ENCODE measurements around the gene ERV3-1.
"Not testable (repeated sequence)": the region's sequence is repeated elsewhere in the genome, so short reads cannot be mapped to it uniquely, and the experiment has no call there.

The ERV3-1 gene, protein sequence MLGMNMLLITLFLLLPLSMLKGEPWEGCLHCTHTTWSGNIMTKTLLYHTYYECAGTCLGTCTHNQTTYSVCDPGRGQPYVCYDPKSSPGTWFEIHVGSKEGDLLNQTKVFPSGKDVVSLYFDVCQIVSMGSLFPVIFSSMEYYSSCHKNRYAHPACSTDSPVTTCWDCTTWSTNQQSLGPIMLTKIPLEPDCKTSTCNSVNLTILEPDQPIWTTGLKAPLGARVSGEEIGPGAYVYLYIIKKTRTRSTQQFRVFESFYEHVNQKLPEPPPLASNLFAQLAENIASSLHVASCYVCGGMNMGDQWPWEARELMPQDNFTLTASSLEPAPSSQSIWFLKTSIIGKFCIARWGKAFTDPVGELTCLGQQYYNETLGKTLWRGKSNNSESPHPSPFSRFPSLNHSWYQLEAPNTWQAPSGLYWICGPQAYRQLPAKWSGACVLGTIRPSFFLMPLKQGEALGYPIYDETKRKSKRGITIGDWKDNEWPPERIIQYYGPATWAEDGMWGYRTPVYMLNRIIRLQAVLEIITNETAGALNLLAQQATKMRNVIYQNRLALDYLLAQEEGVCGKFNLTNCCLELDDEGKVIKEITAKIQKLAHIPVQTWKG

DNA sequence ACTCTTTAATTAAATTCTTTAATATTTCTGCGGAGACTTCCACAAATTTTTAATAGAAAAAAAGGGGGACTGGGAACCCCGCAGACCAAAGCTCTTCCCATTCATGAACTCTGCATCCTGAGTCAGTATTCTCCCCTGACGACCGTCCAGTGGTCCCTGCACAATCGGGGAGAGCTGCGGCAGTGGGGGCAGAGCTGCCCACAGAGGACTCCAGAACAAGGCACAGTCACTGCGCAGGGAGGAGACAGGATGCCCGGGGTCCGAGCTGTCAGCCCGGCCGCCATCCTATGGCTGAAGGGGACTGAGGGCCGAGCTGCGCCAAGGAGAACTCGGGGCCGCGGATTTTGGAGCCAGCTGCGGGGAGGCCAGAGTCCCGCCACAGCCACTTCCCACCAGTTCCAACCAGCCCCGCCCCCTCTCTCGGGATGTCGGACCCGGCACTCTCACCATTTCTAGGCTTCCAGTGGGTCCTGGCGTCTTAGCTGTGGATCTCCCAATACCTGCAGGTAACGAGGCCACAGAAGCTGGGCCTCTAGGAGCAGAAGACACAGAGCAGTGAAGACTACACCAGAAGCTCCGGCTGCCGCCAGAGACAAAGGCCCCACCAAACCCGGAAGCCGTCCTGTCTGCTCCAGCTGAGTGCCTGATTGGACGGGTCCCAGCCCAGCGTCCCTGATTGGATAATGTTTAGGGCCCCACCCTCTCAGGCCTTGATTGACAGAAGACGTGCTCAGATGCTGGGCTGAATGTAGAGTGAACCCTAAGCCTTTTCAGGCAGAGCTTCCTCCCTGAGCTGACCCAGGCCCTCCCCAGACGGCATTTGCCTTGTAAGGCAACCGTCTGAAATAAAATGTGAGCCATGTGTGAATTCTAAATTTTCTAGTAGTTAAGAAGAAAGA is at the start of gene ERV3-1:
Gene ERV3-1, minus strand, starts transcription at position 594 of the 899 bp plus-strand sequence. CDS start 13,661 bp downstream, outside the sequence.
- H3K36me3 Mint-ChIP-seq (ENCODE audit: low read depth): peaks cover 55% of the 10 kb centered on the region

DNA sequence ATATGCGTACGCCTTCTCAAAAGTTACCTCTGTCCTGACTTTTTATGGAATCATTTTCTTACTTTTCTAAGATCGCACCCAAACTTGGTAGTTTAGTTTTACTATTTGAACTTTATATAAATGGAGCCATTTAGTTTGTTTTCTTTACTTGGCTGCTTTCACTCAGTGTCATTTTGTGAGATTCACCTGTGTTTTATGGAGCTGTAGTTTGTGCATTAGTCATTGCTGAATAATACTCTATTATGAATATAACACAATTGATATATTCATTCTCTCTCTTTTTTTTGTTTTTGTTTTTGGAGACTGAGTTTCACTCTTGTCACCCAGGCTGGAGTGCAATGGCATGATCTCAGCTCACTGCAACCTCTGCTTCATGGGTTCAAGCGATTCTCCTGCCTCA is 49.3 kb upstream of the ERV3-1 start:
- peaks cover 16% of the 10 kb centered on the region for H3K4me1 Mint-ChIP-seq (ENCODE audit: low read depth)
- not testable (repeated sequence) for DNase-seq, H3K9me3 Mint-ChIP-seq, H3K27ac Mint-ChIP-seq, H3K4me3 Mint-ChIP-seq, H3K27me3 Mint-ChIP-seq
- peaks cover 45% of the 10 kb centered on the region for H3K36me3 Mint-ChIP-seq (ENCODE audit: low read depth)

More for the DNA sequence above, at the start of gene ERV3-1:
- Mint-ChIP-seq H3K4me1 (ENCODE audit: low read depth) (peaks cover 39% of the 10 kb centered on the region), H3K9me3 (peaks cover 19% of the 10 kb centered on the region), H3K4me3 (peak within 1 kb of the TSS; percentile 97), H3K27me3 (no peaks in the 10 kb centered on the region), H3K27ac (peak within 1 kb of the TSS; percentile 95)
- DNase-seq: peak; percentile 88

DNA sequence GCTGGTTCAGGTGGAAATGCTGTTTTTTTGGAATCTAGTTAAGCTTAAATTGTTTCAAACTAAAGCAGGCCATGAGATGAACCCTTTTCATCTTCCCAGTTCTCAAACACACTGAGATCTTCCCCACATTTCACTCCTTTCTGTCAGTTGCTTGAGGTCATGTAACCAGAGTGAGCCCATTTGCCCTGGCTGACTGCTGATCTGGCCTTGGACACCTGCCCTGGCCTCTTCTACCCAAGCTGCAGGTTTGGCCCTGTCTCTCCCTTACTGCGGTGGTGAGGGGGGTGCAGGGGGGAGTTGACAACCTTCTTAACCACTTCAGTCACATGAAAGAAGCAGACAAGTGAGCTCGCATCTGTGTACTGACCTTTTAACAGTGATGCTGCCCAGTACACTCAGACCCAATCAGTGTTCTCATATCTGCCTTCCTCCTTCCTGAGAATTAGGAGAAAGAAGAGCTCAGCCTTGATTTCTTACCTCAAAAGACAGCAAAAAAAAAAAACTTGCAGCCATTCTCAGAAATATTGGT is 48.0 kb upstream of the ERV3-1 start:
- peaks cover 56% of the 10 kb centered on the region for H3K36me3 Mint-ChIP-seq (ENCODE audit: low read depth)

DNA sequence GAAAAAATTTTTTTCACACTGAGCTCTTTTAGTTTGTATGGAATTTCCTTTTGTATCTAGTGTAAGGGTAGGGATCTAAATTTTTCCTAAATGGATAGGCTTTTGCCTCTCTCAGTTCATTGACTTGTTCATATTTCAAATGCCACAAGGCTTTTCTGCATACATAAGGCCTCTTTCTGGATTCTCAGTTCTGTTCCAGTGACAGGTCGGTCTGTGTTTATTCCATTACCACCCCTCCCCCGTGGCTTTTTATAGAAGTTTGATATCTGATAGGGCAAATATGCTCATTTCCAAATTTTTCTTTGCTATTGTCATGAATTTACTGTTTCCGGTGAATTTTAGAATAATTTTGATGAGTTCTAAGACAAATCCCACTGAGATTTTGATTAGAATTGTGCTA is 45.2 kb upstream of the ERV3-1 start:
- H3K4me1 Mint-ChIP-seq (ENCODE audit: low read depth): peaks cover 14% of the 10 kb centered on the region
- not testable (repeated sequence) for H3K4me3 Mint-ChIP-seq, H3K9me3 Mint-ChIP-seq, DNase-seq, H3K27ac Mint-ChIP-seq, H3K27me3 Mint-ChIP-seq
- H3K36me3 Mint-ChIP-seq (ENCODE audit: low read depth): peaks cover 44% of the 10 kb centered on the region

More for the DNA sequence above, 48.0 kb upstream of the ERV3-1 start:
- not testable (repeated sequence) for H3K9me3 Mint-ChIP-seq, DNase-seq, H3K27ac Mint-ChIP-seq, H3K27me3 Mint-ChIP-seq, H3K4me3 Mint-ChIP-seq
- H3K4me1 Mint-ChIP-seq (ENCODE audit: low read depth): peaks cover 14% of the 10 kb centered on the region

DNA sequence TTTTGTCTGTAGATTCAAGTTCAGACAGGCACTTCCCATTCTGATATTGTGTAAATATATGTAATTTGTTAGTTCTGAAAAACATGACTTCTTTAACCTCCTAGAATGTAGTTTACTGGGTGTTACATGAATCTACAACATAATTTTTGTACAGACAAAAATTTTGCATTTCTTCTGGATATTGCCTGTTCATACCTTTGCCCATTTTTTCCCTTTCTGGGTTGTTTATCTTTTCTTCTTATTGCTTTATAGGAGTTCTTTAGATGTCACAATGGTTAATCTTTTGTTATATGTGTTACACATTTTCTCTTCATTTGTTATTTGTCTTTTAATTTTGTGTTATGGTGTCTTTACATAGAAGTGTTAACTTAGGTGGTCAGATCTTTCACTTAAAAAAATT is 44.7 kb upstream of the ERV3-1 start:
- not testable (repeated sequence) for H3K27me3 Mint-ChIP-seq, H3K9me3 Mint-ChIP-seq, H3K27ac Mint-ChIP-seq, H3K4me3 Mint-ChIP-seq, DNase-seq
- Mint-ChIP-seq H3K36me3 (ENCODE audit: low read depth) (peaks cover 42% of the 10 kb centered on the region), H3K4me1 (ENCODE audit: low read depth) (peaks cover 18% of the 10 kb centered on the region)

DNA sequence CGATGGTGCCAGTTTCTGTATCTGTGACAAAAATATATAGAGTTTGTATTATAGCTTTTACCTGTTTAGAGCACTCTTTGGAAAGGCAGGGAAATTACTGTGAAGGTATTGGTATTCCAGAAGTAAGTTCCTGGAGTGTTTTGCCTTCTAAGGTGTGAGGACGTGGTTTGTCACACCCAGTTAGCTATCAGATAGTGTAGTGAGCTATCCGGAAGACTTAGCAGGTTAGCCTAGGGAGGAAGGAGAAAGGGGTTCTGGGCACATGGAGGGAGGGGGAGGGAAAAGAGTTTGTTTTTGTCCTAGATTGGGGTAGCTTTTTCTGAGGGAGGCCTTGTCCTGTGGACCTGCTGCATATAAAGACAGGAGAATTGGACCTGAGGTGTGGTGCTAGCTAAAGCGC is 39.8 kb upstream of the ERV3-1 start:
- H3K36me3 Mint-ChIP-seq (ENCODE audit: low read depth): peaks cover 33% of the 10 kb centered on the region
- H3K9me3 Mint-ChIP-seq; H3K27ac Mint-ChIP-seq; H3K4me3 Mint-ChIP-seq; H3K27me3 Mint-ChIP-seq; H3K4me1 Mint-ChIP-seq (ENCODE audit: low read depth); DNase-seq: not testable (repeated sequence)

DNA sequence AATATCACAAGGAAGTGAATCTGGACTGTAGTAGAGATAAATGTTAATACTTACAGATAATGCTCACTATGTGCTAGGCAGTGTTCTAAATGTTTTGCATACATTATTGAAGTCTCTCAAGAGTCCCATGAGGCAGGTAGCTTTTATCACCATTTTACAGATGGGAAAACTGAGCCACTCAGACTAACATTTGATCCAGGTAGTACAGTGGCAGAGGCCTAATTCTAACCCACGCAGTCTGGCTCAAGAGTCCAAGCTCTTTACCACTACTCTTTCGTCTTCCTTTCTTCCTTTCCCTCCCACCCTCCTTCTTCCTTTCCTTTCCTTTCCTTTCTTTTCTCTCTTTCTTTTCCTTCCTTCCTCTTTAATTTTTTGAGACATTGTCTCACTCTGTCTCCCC is 39.1 kb upstream of the ERV3-1 start:
- H3K36me3 Mint-ChIP-seq (ENCODE audit: low read depth): peaks cover 27% of the 10 kb centered on the region
- not testable (repeated sequence) for DNase-seq; H3K27ac Mint-ChIP-seq; H3K9me3 Mint-ChIP-seq; H3K27me3 Mint-ChIP-seq; H3K4me1 Mint-ChIP-seq (ENCODE audit: low read depth); H3K4me3 Mint-ChIP-seq

DNA sequence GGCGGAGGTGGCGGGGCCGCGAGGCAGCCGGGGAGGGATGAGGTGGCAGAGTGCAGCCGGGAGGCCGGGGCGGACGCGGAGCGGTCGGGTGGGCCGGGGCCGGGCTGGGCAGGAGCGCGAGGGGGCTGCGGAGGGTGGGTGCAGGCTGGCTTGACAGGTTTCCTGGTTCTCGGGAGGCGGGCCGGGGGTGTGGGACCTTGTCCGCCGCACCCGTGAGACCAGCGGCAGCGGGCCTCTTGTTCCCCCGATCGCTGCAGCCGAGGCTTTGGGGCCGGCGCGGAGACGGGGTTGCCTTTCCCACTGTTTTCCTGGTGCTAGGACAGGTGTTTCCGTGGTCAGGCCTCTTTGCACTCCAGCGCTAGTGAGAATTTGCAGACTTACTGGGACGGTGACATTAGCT is 32.3 kb upstream of the ERV3-1 start:
- not testable (repeated sequence) for H3K9me3 Mint-ChIP-seq; H3K27me3 Mint-ChIP-seq; H3K36me3 Mint-ChIP-seq (ENCODE audit: low read depth)
- DNase-seq: peak; percentile 63
- H3K4me3 Mint-ChIP-seq: peak overlapping the region; percentile 86
- H3K4me1 Mint-ChIP-seq (ENCODE audit: low read depth): peaks cover 16% of the 10 kb centered on the region
- peak overlapping the region; percentile 69 for H3K27ac Mint-ChIP-seq

DNA sequence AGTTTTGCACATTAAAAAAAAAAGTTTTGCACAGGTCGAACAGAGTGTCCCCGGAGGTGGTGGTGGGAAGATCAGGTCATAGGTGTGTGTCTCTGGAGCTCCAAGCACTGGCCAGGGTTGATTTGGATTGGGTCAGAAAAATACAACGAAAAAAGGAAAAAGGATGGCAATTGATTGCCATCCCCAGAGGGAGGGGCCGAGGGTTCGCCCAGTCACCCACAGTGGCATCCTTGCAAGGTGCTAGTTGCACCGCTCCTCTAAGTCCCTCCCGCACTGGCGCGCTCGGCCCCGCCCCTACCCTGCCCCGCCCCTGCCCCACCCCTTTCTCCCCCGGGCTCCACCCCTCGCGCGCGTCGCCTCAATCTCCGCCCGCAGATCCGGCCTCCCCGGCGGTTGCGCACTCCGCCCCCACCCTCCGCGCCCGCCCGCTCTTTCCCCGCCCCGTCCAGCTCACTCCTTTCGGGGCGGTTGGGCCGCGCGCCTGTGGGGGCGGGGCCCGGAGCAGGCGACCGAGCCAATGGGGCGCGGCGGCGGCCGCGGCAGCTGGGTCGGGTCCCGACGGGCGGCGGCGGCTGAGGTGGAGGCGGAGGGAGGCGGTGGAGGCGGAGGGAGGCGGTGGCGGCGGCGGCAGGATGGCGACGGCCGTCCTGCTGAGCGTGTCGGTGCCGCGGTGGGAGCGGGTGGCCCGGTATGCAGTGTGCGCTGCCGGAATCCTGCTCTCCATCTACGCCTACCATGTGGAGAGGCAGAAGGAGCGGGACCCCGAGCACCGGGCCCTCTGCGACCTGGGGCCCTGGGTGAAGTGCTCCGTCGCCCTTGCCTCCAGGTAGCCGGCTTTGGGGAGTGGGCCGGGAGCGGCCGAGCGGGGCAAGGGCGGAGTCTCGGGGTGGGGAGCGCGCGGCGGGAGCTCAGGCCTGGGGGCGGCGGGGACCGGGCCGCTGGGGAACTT is 31.5 kb upstream of the ERV3-1 start:
- H3K36me3 Mint-ChIP-seq (ENCODE audit: low read depth): peaks cover 4% of the 10 kb centered on the region
- H3K27me3 Mint-ChIP-seq: no peaks in the 10 kb centered on the region
- H3K4me3 Mint-ChIP-seq: peak overlapping the region; percentile 86
- no peaks in the 10 kb centered on the region for H3K9me3 Mint-ChIP-seq
- H3K4me1 Mint-ChIP-seq (ENCODE audit: low read depth): peaks cover 16% of the 10 kb centered on the region
- peak overlapping the region; percentile 84 for H3K27ac Mint-ChIP-seq
- DNase-seq: peak; percentile 97

DNA sequence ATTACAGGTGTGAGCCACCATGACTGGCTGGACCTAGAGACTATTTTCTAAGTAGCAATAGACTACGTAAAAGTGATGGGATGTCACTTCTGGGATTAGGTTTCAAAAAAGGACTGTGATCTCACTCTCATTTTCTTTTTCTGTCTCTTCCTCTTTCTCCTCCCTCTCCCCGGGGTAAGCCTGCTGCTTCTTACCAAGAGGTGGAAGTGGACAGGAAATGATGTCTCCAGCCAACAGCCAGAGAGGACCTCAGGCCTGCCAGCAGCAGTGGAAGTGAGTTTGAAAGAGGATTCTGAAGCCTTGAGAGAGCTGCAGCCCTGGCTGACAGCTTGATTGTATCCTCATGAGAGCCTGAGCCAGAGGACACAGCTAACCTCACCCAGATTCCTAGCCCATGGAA is 30.0 kb upstream of the ERV3-1 start:
- H3K4me1 Mint-ChIP-seq (ENCODE audit: low read depth): peaks cover 16% of the 10 kb centered on the region
- H3K36me3 Mint-ChIP-seq (ENCODE audit: low read depth); H3K4me3 Mint-ChIP-seq; H3K9me3 Mint-ChIP-seq; H3K27me3 Mint-ChIP-seq; H3K27ac Mint-ChIP-seq; DNase-seq: not testable (repeated sequence)

DNA sequence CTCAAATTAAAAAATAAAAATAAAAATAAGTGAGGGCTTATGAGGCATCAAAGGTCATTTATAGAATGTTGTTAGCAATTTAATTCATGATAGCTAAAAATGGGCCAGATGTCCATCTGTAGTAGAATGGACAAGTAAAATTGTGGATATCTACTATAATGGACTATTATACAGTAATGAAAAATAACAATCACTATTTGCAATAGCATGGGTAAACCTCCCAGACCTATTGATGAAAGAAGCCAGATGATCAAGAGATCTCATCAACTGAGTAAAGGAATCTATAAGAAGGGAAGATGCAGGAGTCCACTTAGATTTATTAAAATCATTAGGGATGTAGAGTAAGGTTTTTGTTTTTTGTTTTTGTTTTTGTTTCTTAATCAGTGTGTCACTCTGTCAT is 29.0 kb upstream of the ERV3-1 start:
- not testable (repeated sequence) for DNase-seq; H3K9me3 Mint-ChIP-seq; H3K27ac Mint-ChIP-seq; H3K4me3 Mint-ChIP-seq; H3K36me3 Mint-ChIP-seq (ENCODE audit: low read depth); H3K27me3 Mint-ChIP-seq
- peaks cover 16% of the 10 kb centered on the region for H3K4me1 Mint-ChIP-seq (ENCODE audit: low read depth)

DNA sequence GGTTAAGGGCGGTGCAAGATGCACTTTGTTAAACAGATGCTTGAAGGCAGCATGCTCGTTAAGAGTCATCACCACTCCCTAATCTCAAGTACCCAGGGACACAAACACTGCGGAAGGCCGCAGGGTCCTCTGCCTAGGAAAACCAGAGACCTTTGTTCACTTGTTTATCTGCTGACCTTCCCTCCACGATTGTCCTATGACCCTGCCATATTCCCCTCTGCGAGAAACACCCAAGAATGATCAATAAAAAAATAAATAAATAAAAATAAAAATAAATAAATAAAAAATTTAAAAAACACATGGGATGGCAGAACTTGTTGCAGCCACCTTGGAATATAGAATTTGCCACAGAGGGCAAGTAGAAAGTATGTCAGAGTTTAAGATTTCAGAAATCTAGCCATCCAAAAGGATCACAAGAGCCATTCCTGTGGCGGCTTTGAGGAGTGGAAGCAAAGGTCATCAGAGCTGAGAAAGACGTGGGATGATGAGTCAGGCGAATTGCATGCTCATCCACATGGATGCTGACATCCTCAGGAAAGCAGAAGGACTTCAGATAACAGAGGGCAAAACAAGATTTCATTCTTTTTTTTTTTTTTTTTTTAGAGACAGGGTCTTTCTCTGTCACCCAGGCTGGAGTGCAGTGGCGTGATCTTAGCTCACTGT is 27.8 kb upstream of the ERV3-1 start:
- not testable (repeated sequence) for H3K9me3 Mint-ChIP-seq; H3K27ac Mint-ChIP-seq; H3K36me3 Mint-ChIP-seq (ENCODE audit: low read depth); H3K4me1 Mint-ChIP-seq (ENCODE audit: low read depth); H3K4me3 Mint-ChIP-seq; DNase-seq; H3K27me3 Mint-ChIP-seq

DNA sequence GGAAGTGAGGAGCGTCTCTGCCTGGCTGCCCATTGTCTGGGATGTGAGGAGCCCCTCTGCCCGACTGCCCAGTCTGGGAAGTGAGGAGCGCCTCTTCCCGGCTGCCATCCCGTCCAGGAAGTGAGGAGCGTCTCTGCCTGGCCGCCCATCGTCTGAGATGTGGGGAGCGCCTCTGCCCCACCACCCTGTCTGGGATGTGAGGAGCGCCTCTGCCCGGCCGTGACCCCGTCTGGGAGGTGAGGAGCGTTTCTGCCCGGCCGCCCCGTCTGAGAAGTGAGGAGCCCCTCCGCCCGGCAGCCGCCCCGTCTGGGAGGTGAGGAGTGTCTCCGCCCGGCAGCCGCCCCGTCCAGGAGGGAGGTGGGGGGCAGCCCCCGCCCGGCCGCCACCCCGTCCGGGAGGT is 26.9 kb upstream of the ERV3-1 start:
- not testable (repeated sequence) for H3K9me3 Mint-ChIP-seq; H3K4me3 Mint-ChIP-seq; H3K27ac Mint-ChIP-seq; H3K4me1 Mint-ChIP-seq (ENCODE audit: low read depth); H3K36me3 Mint-ChIP-seq (ENCODE audit: low read depth); H3K27me3 Mint-ChIP-seq; DNase-seq

Measured in activated T-cell treated with anti-CD3 and anti-CD28 coated beads, Interleukin-2, amount 50 U/mL, for 24 hours (primary cell).